Naive thymus-derived CD8-positive, alpha-beta T cell (primary cell): ENCODE results near the gene RBM33. TPM values are rescaled to one million over a fixed set of nuclear protein-coding genes. Genes with fewer than 3 reads are reported as not detected.

Source experiments
- ATAC-seq, 2 donors: fragments of 150-1000 bp; cut with Tn5 transposase in 1 of 2; sonication (Bioruptor Pico), chemical (Tn5 transposase) in 1 of 2; 1 replicate in 1 of 2; 2 replicates in 1 of 2; pipeline ENCODE4 v1.10.0; 2021; ENCODE audit warnings: mild to moderate bottlenecking in 2 of 2, moderate library complexity in 2 of 2
- POLR2A ChIA-PET: fragments of 350-600 bp; sonication (Branson Sonifier 250); formaldehyde crosslinking; loops from one replicate; lab custom pipeline; 2021; ENCODE audit warnings: antibody characterized with exemption; lab: Charles Lee
- DNase-seq, 10 donors: peaks; one replicate each; pipeline versions ENCODE4 v3.0.0 to v3.0.0-alpha.2; 2020 to 2022
- H3K27ac Mint-ChIP-seq, 10 donors: one replicate each; pipeline ENCODE4 v1.8.0; 2020 to 2022; ENCODE audit warnings: mild to moderate bottlenecking in 10 of 10, mixed read lengths in 10 of 10, moderate library complexity in 4 of 10, inconsistent platforms in 1 of 10
- H3K27me3 Mint-ChIP-seq, 5 donors: one replicate each; pipeline ENCODE4 v1.8.0; 2021 to 2022; ENCODE audit warnings: mixed read lengths in 5 of 5
- H3K36me3 Mint-ChIP-seq, 3 donors: one replicate each; pipeline ENCODE4 v1.8.0; 2020 to 2022; ENCODE audit warnings: mixed read lengths in 3 of 3, mild to moderate bottlenecking in 2 of 3, inconsistent platforms in 1 of 3
- H3K4me1 Mint-ChIP-seq, 4 donors: one replicate each; pipeline ENCODE4 v1.8.0; 2021 to 2022; ENCODE audit warnings: mixed read lengths in 4 of 4
- H3K4me3 Mint-ChIP-seq, 10 donors: one replicate each; pipeline ENCODE4 v1.8.0; 2020 to 2022; ENCODE audit warnings: mild to moderate bottlenecking in 10 of 10, mixed read lengths in 10 of 10, moderate library complexity in 6 of 10, inconsistent platforms in 1 of 10
- H3K9me3 Mint-ChIP-seq, 9 donors: one replicate each; pipeline ENCODE4 v1.8.0; 2020 to 2022; ENCODE audit warnings: mixed read lengths in 9 of 9, mild to moderate bottlenecking in 3 of 9, inconsistent platforms in 1 of 9, moderate library complexity in 1 of 9
- polyA plus RNA-seq, 3 donors: library from polyadenylated mRNA; unstranded; fragments of 300-500 nt; fragmentation: Illumina TruSeq; gene quantifications; one replicate each; pipeline ENCODE4 v1.2.3, GENCODE V29; 2021
- total RNA-seq, 8 experiments: library from RNA in 2 of 8; stranded (reverse) in 2 of 8; gene quantifications; one replicate each; pipeline ENCODE4 v1.2.3 and lab custom pipeline; 2021 to 2026

Gene RBM33
- total and polyA plus RNA-seq, 5 experiments from 2014 or later, result 35.3 to 173 (median 65.3) TPM

GRCh38 chr7:155744971-155745683 lies 100.7 kb downstream of the RBM33 start:
- Mint-ChIP-seq H3K9me3 (no peaks in the 10 kb centered on the region), H3K36me3 (peaks cover 0 to 94% (median 39%) of the 10 kb centered on the region in 3 donors), H3K27ac (peak overlapping the region in 2 of 10 donors; percentile 10 to 53), H3K4me1 (peaks cover 13 to 58% (median 34%) of the 10 kb centered on the region in 4 donors), H3K4me3 (no peak overlapping the region), H3K27me3 (no peaks in the 10 kb centered on the region)
- ATAC-seq, result no peak
- POLR2A ChIA-PET, result no interaction called here
- DNase-seq, result no peak

- POLR2A ChIA-PET, result no interaction called here
These were observed 101.3 kb downstream of the RBM33 start for GRCh38 chr7:155745737-155746136.

GRCh38 chr7:155746188-155746587 lies 101.7 kb downstream of the RBM33 start:
- Mint-ChIP-seq H3K4me3 (no peak overlapping the region), H3K27me3 (no peaks in the 10 kb centered on the region)

More at GRCh38 chr7:155745737-155746136, 101.3 kb downstream of the RBM33 start:
- DNase-seq (no peak), ATAC-seq (no peak)
- peaks cover 13 to 56% (median 31%) of the 10 kb centered on the region in 4 donors for H3K4me1 Mint-ChIP-seq
- peaks cover 0 to 87% (median 37%) of the 10 kb centered on the region in 3 donors for H3K36me3 Mint-ChIP-seq
- no peaks in the 10 kb centered on the region for H3K9me3 Mint-ChIP-seq
- H3K4me3 Mint-ChIP-seq, result no peak overlapping the region
- no peaks in the 10 kb centered on the region for H3K27me3 Mint-ChIP-seq
- peak overlapping the region in 1 of 10 donors; percentile 43 for H3K27ac Mint-ChIP-seq

DNA sequence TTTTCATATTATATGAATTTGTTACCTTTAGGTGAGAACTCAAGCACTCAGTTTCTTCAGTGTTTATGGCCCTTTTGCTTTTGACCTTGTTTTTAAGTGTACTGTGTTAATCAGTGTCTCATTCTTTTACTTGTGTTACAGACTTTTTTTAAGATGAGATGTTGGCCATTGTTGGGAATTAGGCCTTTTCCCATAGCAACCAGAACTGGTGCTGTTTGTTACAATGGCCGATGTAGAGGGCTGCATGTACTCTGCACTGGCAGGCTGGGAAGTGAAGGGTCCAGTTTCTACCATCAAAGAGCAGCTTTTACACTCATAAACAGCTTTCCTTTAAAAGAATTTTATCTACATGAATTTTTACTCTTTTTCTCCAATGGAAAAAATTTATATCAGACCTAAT lies 102.7 kb downstream of the RBM33 start:
- Mint-ChIP-seq H3K27me3 (no peaks in the 10 kb centered on the region), H3K4me1 (peaks cover 18 to 61% (median 42%) of the 10 kb centered on the region in 4 donors), H3K36me3 (peaks cover 0 to 81% (median 29%) of the 10 kb centered on the region in 3 donors), H3K27ac (no peak overlapping the region), H3K4me3 (no peak overlapping the region), H3K9me3 (no peaks in the 10 kb centered on the region)
- no peak for ATAC-seq
- DNase-seq, result no peak
- POLR2A ChIA-PET, result no interaction called here

More at GRCh38 chr7:155746188-155746587, 101.7 kb downstream of the RBM33 start:
- no peak overlapping the region for H3K27ac Mint-ChIP-seq
- POLR2A ChIA-PET, result no interaction called here
- peaks cover 0 to 83% (median 37%) of the 10 kb centered on the region in 3 donors for H3K36me3 Mint-ChIP-seq
- no peaks in the 10 kb centered on the region for H3K9me3 Mint-ChIP-seq
- peaks cover 13 to 54% (median 32%) of the 10 kb centered on the region in 4 donors for H3K4me1 Mint-ChIP-seq
- no peak for ATAC-seq
- no peak for DNase-seq

DNA sequence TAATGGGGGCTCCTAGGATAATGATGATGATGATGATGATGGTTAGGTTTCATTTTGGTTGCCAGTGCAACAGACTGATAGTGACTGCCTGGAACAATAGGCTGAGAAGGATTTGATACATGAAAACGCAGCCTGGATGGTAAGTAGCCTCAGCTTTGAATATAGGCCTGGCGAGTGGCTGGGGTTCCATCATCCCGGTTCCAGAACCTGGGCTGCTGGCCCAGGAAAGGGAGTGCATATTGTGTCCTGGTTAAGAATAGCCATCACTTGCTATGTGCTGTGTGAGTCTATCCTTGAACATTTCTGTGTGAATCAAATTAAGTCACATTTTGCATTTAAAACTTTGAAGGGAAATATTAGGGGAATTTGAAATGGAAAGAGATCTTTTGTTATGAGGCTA lies 105.1 kb downstream of the RBM33 start:
- Mint-ChIP-seq H3K36me3 (peaks cover 0 to 68% (median 17%) of the 10 kb centered on the region in 3 donors), H3K4me1 (peaks cover 32 to 82% (median 66%) of the 10 kb centered on the region in 4 donors), H3K9me3 (no peaks in the 10 kb centered on the region), H3K4me3 (peak overlapping the region in 1 of 10 donors; percentile 4), H3K27ac (peak overlapping the region in 2 of 10 donors; percentile 29 to 35), H3K27me3 (no peaks in the 10 kb centered on the region)
- POLR2A ChIA-PET, result interaction anchor here (0.5 kb wide), 1 partner anchor 106 kb away, joined by 3 read pairs; no protein-coding TSS in a partner anchor
- ATAC-seq (no peak), DNase-seq (no peak)

DNA sequence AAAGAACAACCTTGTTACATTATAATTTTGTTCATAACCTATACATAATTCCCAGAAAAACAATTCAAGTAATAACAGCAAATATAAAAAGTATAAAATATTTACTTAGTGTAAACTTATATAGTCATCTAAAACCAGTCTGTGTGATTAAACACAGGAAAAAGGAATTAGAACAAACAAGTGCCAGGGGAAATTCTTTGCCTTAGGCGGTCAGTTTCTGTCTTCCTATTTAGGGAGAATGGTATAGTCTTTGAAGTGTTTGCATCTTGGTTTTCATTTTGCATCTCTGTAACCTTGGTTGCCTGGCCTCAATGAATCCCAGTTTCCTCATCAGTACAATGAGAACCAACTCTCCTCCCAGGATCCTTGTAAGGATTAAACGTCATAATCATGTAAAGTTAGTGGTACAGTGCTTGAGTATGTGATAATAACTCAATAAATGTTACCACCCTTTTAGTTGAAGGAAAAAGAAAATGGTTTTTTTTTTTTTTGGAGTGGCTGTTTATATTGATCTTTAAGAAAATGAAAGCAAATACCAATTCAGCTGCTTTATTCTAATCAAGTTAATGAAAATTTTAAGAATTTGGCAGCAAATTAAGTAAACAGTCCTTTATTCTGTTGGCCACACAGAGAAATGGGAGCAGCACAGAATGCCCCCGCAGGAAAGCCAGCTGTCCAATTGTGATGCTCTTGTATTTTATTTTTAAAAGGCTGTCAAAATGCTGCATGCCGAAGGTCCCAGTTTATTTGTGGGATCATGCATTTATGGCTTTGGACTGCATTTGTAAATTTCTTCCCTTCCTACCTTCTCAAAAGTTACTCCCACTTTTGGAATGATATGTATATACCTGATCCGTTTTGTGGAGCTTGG lies 106.0 kb downstream of the RBM33 start:
- ATAC-seq, result no peak
- H3K36me3 Mint-ChIP-seq, result peaks cover 0 to 61% (median 9%) of the 10 kb centered on the region in 3 donors
- POLR2A ChIA-PET, result interaction anchor here (0.5 to 0.7 kb wide), 2 partner anchors 99 to 107 kb away, joined by 3 read pairs; no protein-coding TSS in a partner anchor
- H3K4me1 Mint-ChIP-seq, result peaks cover 33 to 83% (median 73%) of the 10 kb centered on the region in 4 donors
- H3K4me3 Mint-ChIP-seq, result no peak overlapping the region
- H3K27ac Mint-ChIP-seq, result no peak overlapping the region
- H3K27me3 Mint-ChIP-seq, result no peaks in the 10 kb centered on the region
- no peak for DNase-seq
- H3K9me3 Mint-ChIP-seq, result no peaks in the 10 kb centered on the region

DNA sequence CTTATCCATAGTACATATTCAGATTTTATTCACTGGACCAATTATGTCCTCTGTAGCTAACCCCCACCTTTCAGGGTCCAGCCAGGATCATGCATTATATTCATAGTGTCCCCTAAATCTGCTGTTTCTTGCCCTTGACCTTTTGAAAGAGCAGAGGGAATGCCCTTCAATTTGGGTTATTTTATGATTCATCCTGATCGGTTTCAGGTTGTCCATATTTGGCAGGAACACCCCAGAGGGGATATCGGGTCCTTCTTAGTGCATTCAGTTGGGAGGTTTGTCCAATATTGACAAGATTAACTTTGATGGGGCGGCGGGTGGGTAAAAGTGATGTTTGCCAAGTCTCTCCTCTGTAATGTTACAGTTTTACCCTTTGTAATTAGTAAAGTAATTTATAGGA lies 106.9 kb downstream of the RBM33 start:
- ATAC-seq (no peak), DNase-seq (no peak)
- POLR2A ChIA-PET, result no interaction called here
- Mint-ChIP-seq H3K9me3 (no peaks in the 10 kb centered on the region), H3K4me3 (peak overlapping the region in 1 of 10 donors; percentile 12), H3K27me3 (no peaks in the 10 kb centered on the region), H3K27ac (no peak overlapping the region), H3K36me3 (peaks cover 0 to 55% (median under 1%) of the 10 kb centered on the region in 3 donors), H3K4me1 (peaks cover 33 to 82% (median 76%) of the 10 kb centered on the region in 4 donors)

GRCh38 chr7:155752756-155753445 lies 108.4 kb downstream of the RBM33 start:
- ATAC-seq (peak in 1 of 2 donors; percentile 36), DNase-seq (no peak)
- H3K9me3 Mint-ChIP-seq, result no peaks in the 10 kb centered on the region
- H3K4me1 Mint-ChIP-seq, result peaks cover 36 to 82% (median 79%) of the 10 kb centered on the region in 4 donors
- peaks cover 0 to 54% (median 4%) of the 10 kb centered on the region in 3 donors for H3K36me3 Mint-ChIP-seq
- no peaks in the 10 kb centered on the region for H3K27me3 Mint-ChIP-seq
- H3K27ac Mint-ChIP-seq, result peak overlapping the region in 8 of 10 donors; percentile 30 to 84 (median 64)
- POLR2A ChIA-PET, result no interaction called here
- H3K4me3 Mint-ChIP-seq, result peak overlapping the region in 8 of 10 donors; percentile 17 to 70 (median 50)

DNA sequence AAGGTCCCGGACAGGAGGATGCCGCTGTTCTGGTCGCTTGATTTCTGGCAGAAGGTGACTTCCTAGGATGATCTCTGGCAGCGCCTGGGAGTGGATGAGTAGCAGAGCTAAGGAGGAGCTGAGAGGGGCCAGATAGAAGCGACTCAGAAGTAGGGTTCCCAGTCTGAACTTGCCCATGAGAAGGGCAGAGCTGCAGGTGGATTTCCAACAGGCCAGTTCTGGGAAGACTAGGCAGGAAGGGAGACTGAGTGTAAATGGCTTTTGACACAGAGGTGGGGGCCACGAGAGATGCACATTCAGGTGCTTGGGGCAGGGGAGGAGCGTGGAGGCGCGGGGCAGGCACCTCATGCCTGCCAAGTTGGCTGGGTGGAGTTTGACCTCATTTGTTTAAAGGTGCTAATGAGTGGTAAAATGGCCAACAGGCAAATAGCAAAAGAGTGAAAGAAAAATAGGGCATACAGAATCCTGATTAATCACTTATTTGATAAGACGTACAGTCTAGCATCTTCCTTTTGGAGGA lies 109.0 kb downstream of the RBM33 start:
- Mint-ChIP-seq H3K36me3 (peaks cover 0 to 48% (median 4%) of the 10 kb centered on the region in 3 donors), H3K4me3 (peak overlapping the region in 7 of 10 donors; percentile 2 to 70 (median 47)), H3K27me3 (no peaks in the 10 kb centered on the region), H3K4me1 (peaks cover 35 to 77% (median 74%) of the 10 kb centered on the region in 4 donors), H3K9me3 (no peaks in the 10 kb centered on the region), H3K27ac (peak overlapping the region; percentile 8 to 84 (median 62))
- POLR2A ChIA-PET, result no interaction called here
- DNase-seq, result no peak
- no peak for ATAC-seq

- peaks cover 31 to 70% (median 69%) of the 10 kb centered on the region in 4 donors for H3K4me1 Mint-ChIP-seq
- no peak for ATAC-seq
- no peaks in the 10 kb centered on the region for H3K27me3 Mint-ChIP-seq
- H3K9me3 Mint-ChIP-seq, result no peaks in the 10 kb centered on the region
- DNase-seq, result no peak
- peak overlapping the region in 6 of 10 donors; percentile 28 to 80 (median 62) for H3K27ac Mint-ChIP-seq
- peaks cover 0 to 48% (median 4%) of the 10 kb centered on the region in 3 donors for H3K36me3 Mint-ChIP-seq
- POLR2A ChIA-PET, result no interaction called here
- H3K4me3 Mint-ChIP-seq, result no peak overlapping the region
These were observed 109.7 kb downstream of the RBM33 start for GRCh38 chr7:155754165-155754564.

DNA sequence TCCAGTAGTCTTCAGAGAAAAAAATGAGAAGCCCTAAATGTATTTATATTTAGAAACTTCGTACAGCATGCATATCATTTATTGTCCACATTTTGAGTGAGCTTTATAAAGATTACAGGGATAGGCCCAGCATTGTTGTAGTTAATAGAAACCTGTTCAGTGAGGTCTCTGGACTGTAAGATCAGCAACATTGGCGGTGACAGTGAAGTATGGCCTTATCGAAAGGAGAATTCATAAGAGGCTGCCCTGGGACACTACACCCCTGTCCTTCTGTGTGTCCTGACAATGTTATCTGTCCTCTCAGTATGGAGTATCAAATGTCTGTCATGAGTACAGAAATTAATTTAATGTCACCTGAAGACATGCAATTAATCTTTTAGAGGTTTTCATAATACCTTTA lies 110.6 kb downstream of the RBM33 start:
- no peak overlapping the region for H3K4me3 Mint-ChIP-seq
- H3K36me3 Mint-ChIP-seq, result peaks cover 0 to 48% (median 4%) of the 10 kb centered on the region in 3 donors
- peaks cover 25 to 68% (median 66%) of the 10 kb centered on the region in 4 donors for H3K4me1 Mint-ChIP-seq
- peak overlapping the region in 5 of 10 donors; percentile 3 to 77 (median 58) for H3K27ac Mint-ChIP-seq
- no peaks in the 10 kb centered on the region for H3K9me3 Mint-ChIP-seq
- no peaks in the 10 kb centered on the region for H3K27me3 Mint-ChIP-seq
- ATAC-seq, result no peak
- DNase-seq, result no peak
- POLR2A ChIA-PET, result no interaction called here

- H3K27ac Mint-ChIP-seq, result peak overlapping the region in 4 of 10 donors; percentile 7 to 34 (median 18)
- POLR2A ChIA-PET, result no interaction called here
- ATAC-seq (no peak), DNase-seq (no peak)
- no peaks in the 10 kb centered on the region for H3K9me3 Mint-ChIP-seq
- no peak overlapping the region for H3K4me3 Mint-ChIP-seq
- H3K27me3 Mint-ChIP-seq, result no peaks in the 10 kb centered on the region
- peaks cover 29 to 73% (median 72%) of the 10 kb centered on the region in 4 donors for H3K4me1 Mint-ChIP-seq
- peaks cover 0 to 55% (median 4%) of the 10 kb centered on the region in 3 donors for H3K36me3 Mint-ChIP-seq
These were observed 111.9 kb downstream of the RBM33 start for GRCh38 chr7:155756322-155756721.
